Measurements from ENCODE around the gene GPC4. TPM values are rescaled to one million over a fixed set of nuclear protein-coding genes. Genes with fewer than 3 reads are reported as not detected.

GPC4 gene
- polyA plus RNA-seq, 3 donors: 0.03 to 0.59 (median 0.27) TPM

DNA sequence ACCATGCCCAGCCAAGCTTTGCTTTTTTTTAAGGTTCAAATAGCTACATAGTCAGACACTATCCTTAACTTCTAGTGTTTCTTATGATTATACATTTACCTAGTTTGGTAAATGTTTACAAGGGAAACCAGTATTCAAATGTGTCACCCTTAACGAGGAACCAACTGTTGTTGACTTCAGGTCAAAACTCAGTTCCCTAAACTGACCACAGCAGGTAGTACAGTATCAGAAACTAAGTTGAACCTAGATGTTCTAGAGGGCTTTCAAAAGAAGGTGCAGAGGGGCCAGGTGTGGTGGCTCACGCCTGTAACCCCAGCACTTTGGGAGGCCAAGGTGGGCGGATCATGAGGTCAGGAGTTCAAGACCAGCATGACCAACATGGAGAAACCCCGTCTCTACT is 11.3 kb downstream of the GPC4 start:
- Histone ChIP-seq H3K4me2 (replicated peaks; ENCODE audit: extremely low read depth, low read length, poor library complexity, severe bottlenecking) (no peak overlapping the region), H3K27me3 (ENCODE audit: control insufficient read depth in 2 of 2, insufficient read depth in 2 of 2, low read length in 2 of 2) (no peaks in the 10 kb centered on the region), H3K9me3 (replicated peaks in 1 of 2; ENCODE audit: control insufficient read depth in 1 of 2, insufficient read depth in 1 of 2, low read length in 2 of 2) (no peaks in the 10 kb centered on the region), H2AFZ (ENCODE audit: insufficient read depth, low read depth, low read length, poor library complexity, severe bottlenecking) (no peak overlapping the region), H3K36me3 (replicated peaks in 1 of 2; ENCODE audit: control insufficient read depth in 1 of 2, insufficient read depth in 2 of 2, low read length in 2 of 2) (no peaks in the 10 kb centered on the region), H3K79me2 (ENCODE audit: insufficient read depth, low read length) (no peaks in the 10 kb centered on the region), H3K27ac (ENCODE audit: low read depth in 1 of 2, low read length in 2 of 2) (no peak overlapping the region), H3K4me3 (replicated peaks in 1 of 3; ENCODE audit: low read depth in 2 of 3, low read length in 3 of 3) (no peak overlapping the region), H3K4me1 (ENCODE audit: control insufficient read depth in 1 of 2, insufficient read depth in 2 of 2, low read length in 2 of 2) (no peaks in the 10 kb centered on the region), H3K9ac (ENCODE audit: insufficient read depth, low read length, poor library complexity, severe bottlenecking) (no peak overlapping the region), H4K20me1 (ENCODE audit: insufficient read depth, low read length) (no peaks in the 10 kb centered on the region)
- TF ChIP-seq, protein P1, sequence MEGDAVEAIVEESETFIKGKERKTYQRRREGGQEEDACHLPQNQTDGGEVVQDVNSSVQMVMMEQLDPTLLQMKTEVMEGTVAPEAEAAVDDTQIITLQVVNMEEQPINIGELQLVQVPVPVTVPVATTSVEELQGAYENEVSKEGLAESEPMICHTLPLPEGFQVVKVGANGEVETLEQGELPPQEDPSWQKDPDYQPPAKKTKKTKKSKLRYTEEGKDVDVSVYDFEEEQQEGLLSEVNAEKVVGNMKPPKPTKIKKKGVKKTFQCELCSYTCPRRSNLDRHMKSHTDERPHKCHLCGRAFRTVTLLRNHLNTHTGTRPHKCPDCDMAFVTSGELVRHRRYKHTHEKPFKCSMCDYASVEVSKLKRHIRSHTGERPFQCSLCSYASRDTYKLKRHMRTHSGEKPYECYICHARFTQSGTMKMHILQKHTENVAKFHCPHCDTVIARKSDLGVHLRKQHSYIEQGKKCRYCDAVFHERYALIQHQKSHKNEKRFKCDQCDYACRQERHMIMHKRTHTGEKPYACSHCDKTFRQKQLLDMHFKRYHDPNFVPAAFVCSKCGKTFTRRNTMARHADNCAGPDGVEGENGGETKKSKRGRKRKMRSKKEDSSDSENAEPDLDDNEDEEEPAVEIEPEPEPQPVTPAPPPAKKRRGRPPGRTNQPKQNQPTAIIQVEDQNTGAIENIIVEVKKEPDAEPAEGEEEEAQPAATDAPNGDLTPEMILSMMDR (IDR thresholded peaks at IDR 0.05): no peak
- Mint-ChIP-seq H3K4me3 (no peak overlapping the region), H3K9me3 (peaks cover 0 to 11% (median 0%) of the 10 kb centered on the region in 7 donors), H3K27me3 (ENCODE audit: low read depth in 3 of 3) (peaks cover 1 to 8% (median 6%) of the 10 kb centered on the region in 3 donors), H3K4me1 (no peaks in the 10 kb centered on the region), H3K27ac (peak overlapping the region in 1 of 7 donors; percentile 74), H3K36me3 (no peaks in the 10 kb centered on the region)
- intact Hi-C loops (cut with micrococcal nuclease): no loop called here
- WGBS (ENCODE audit: insufficient coverage): no CpG with 5 or more reads among the region's 4 CpGs
- no peak for DNase-seq

DNA sequence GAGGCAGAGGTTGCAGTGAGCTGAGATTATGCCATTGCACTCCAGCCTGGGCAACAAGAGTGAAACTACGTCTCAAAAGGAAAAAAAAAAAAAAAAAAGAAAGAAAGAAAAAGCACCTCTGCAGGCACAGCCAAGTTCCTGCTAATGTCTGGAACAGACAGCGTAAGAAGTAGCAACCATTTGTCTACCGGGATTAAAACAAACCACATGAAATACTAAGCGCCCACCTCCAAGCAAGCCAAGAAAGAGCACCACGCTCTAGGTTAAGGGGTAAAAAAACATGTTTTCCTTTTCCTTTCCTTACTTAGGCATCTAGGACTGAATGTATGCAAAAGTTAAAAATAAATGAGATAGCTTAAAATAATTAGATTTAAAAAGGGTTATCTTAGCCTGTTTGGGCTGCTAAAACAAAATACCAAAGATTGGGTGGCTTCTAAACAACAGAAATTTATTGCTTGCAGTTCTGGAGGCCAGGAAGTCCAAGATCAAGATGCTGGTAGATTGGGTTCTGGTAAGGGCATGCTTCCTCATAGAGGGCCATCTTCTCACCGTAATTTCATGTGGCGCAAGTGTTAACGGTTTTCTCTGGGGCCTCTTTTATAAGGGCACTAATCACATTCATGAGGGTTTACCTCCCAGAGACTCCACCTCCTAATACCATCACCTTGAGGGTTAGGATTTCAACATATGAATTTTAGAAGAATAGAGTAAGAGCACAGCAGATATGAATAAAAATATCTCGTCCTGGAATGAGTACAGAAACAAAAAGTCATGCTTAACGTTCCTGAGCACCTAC is 12.3 kb downstream of the GPC4 start:
- H3K9me3 Mint-ChIP-seq: peaks cover 0 to 10% (median 0%) of the 10 kb centered on the region in 7 donors
- Histone ChIP-seq H4K20me1 (ENCODE audit: insufficient read depth, low read length) (no peaks in the 10 kb centered on the region), H3K27ac (ENCODE audit: low read depth in 1 of 2, low read length in 2 of 2) (no peak overlapping the region), H2AFZ (ENCODE audit: insufficient read depth, low read depth, low read length, poor library complexity, severe bottlenecking) (no peak overlapping the region), H3K4me1 (ENCODE audit: control insufficient read depth in 1 of 2, insufficient read depth in 2 of 2, low read length in 2 of 2) (no peaks in the 10 kb centered on the region), H3K36me3 (replicated peaks in 1 of 2; ENCODE audit: control insufficient read depth in 1 of 2, insufficient read depth in 2 of 2, low read length in 2 of 2) (no peaks in the 10 kb centered on the region), H3K9ac (ENCODE audit: insufficient read depth, low read length, poor library complexity, severe bottlenecking) (no peak overlapping the region), H3K79me2 (ENCODE audit: insufficient read depth, low read length) (no peaks in the 10 kb centered on the region), H3K9me3 (replicated peaks in 1 of 2; ENCODE audit: control insufficient read depth in 1 of 2, insufficient read depth in 1 of 2, low read length in 2 of 2) (no peaks in the 10 kb centered on the region), H3K27me3 (ENCODE audit: control insufficient read depth in 2 of 2, insufficient read depth in 2 of 2, low read length in 2 of 2) (no peaks in the 10 kb centered on the region), H3K4me3 (replicated peaks in 1 of 3; ENCODE audit: low read depth in 2 of 3, low read length in 3 of 3) (no peak overlapping the region), H3K4me2 (replicated peaks; ENCODE audit: extremely low read depth, low read length, poor library complexity, severe bottlenecking) (no peak overlapping the region)
- H3K36me3 Mint-ChIP-seq: no peaks in the 10 kb centered on the region
- no peak overlapping the region for H3K4me3 Mint-ChIP-seq
- intact Hi-C loops (cut with micrococcal nuclease): no loop called here
- no peak for DNase-seq
- WGBS (ENCODE audit: insufficient coverage): no CpG with 5 or more reads among the region's 10 CpGs
- peaks cover 1 to 6% (median 4%) of the 10 kb centered on the region in 3 donors for H3K27me3 Mint-ChIP-seq (ENCODE audit: low read depth in 3 of 3)
- TF ChIP-seq, protein P1 (IDR thresholded peaks at IDR 0.05): no peak
- H3K4me1 Mint-ChIP-seq: no peaks in the 10 kb centered on the region
- no peak overlapping the region for H3K27ac Mint-ChIP-seq

All from CD14-positive monocyte (primary cell).